ENCODE data around the gene MAP2K6.

The MAP2K6 gene

GRCh38 chr17:69497161-69497560 is 82.7 kb downstream of the MAP2K6 start:
- no peak for DNase-seq

GRCh38 chr17:69499318-69499717 is 84.8 kb downstream of the MAP2K6 start:
- DNase-seq = no peak

GRCh38 chr17:69500911-69501429 is 86.5 kb downstream of the MAP2K6 start:
- DNase-seq = no peak

- DNase-seq = peak; percentile 19
Measured at GRCh38 chr17:69501591-69502468, 87.3 kb downstream of the MAP2K6 start.

- no peak for DNase-seq
Measured at GRCh38 chr17:69503711-69504110, 89.2 kb downstream of the MAP2K6 start.

GRCh38 chr17:69505740-69506139 is 91.2 kb downstream of the MAP2K6 start:
- no peak for DNase-seq

GRCh38 chr17:69506489-69506888 is 92.0 kb downstream of the MAP2K6 start:
- DNase-seq = peak; percentile 34

- DNase-seq = no peak
Measured at GRCh38 chr17:69508814-69509213, 94.3 kb downstream of the MAP2K6 start.

- DNase-seq = no peak
Measured at GRCh38 chr17:69511250-69511649, 96.8 kb downstream of the MAP2K6 start.

GRCh38 chr17:69512946-69513345 is 98.4 kb downstream of the MAP2K6 start:
- DNase-seq = no peak

GRCh38 chr17:69516225-69516624 is 101.7 kb downstream of the MAP2K6 start:
- DNase-seq = no peak

- no peak for DNase-seq
Measured at GRCh38 chr17:69516911-69517310, 102.4 kb downstream of the MAP2K6 start.

GRCh38 chr17:69518951-69519350 is 104.5 kb downstream of the MAP2K6 start:
- DNase-seq = no peak

- DNase-seq = peak; percentile 71
Measured at GRCh38 chr17:69523244-69523861, 108.9 kb downstream of the MAP2K6 start.

GRCh38 chr17:69524854-69525253 is 110.4 kb downstream of the MAP2K6 start:
- no peak for DNase-seq

GRCh38 chr17:69525920-69526841 is 111.7 kb downstream of the MAP2K6 start:
- DNase-seq = peak; percentile 69

GRCh38 chr17:69528035-69528434 is 113.5 kb downstream of the MAP2K6 start:
- DNase-seq = no peak

GRCh38 chr17:69533481-69534234 is 119.2 kb downstream of the MAP2K6 start:
- no peak for DNase-seq

GRCh38 chr17:69534235-69534621 is 119.7 kb downstream of the MAP2K6 start:
- DNase-seq = no peak

GRCh38 chr17:69535016-69535570 is 120.6 kb downstream of the MAP2K6 start:
- DNase-seq = no peak

- no peak for DNase-seq
Measured at GRCh38 chr17:69538795-69539194, 124.3 kb downstream of the MAP2K6 start.

- DNase-seq = no peak
Measured at GRCh38 chr17:69539274-69539673, 124.8 kb downstream of the MAP2K6 start.

Data from hematopoietic multipotent progenitor cell treated with erythropoietin and hydrocortisone succinate and interleukin-3 and kit ligand, for 4 days (in vitro differentiated cells).